ENCODE results near the gene LRRC4C.

DNA sequence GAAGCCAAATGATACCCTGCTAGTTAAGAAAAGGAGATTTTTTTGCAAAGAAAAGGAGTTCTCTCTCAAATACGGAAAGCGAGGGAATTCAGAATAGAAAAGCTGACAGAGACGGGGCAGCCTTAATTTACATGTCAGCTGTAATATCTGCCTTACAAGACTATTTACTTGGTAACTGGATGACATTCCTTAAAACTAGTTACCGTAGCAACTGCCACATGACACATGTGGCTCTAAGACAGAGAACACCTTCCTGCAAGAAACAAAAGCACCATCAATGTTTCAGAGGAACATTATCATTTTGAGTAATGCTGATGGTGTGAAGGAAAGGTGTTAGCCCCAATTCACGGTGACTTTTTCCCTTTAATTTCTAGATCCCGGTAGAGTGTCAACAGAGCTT, 222.1 kb downstream of the LRRC4C start:
- TF ChIP-seq, protein P1, sequence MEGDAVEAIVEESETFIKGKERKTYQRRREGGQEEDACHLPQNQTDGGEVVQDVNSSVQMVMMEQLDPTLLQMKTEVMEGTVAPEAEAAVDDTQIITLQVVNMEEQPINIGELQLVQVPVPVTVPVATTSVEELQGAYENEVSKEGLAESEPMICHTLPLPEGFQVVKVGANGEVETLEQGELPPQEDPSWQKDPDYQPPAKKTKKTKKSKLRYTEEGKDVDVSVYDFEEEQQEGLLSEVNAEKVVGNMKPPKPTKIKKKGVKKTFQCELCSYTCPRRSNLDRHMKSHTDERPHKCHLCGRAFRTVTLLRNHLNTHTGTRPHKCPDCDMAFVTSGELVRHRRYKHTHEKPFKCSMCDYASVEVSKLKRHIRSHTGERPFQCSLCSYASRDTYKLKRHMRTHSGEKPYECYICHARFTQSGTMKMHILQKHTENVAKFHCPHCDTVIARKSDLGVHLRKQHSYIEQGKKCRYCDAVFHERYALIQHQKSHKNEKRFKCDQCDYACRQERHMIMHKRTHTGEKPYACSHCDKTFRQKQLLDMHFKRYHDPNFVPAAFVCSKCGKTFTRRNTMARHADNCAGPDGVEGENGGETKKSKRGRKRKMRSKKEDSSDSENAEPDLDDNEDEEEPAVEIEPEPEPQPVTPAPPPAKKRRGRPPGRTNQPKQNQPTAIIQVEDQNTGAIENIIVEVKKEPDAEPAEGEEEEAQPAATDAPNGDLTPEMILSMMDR (IDR thresholded peaks at IDR 0.05): no peak
- TF ChIP-seq POLR2AphosphoS5 (IDR thresholded peaks at IDR 0.05) (no peak), POLR2A (IDR thresholded peaks at IDR 0.05) (no peak), EP300 (IDR thresholded peaks at IDR 0.05) (no peak)
